ENCODE results near the gene ITPA. TPM values are rescaled to one million over a fixed set of nuclear protein-coding genes. Genes with fewer than 3 reads are reported as not detected.
A peak's percentile ranks its signal among the peaks of the same experiment; 100 is the strongest.

The ITPA gene
- total RNA-seq, 2 donors from 2014 or later = 35.2 to 67.6 TPM

- no peak overlapping the region for H3K9ac ChIP-seq (ENCODE audit: low read depth in 2 of 2, low read length in 2 of 2)
Observed at GRCh38 chr20:3199976-3200755, 9.1 kb upstream of the ITPA start.

GRCh38 chr20:3202965-3203314 lies 6.4 kb upstream of the ITPA start:
- H3K4me1 ChIP-seq = peaks cover 5% of the 10 kb centered on the region
- intact Hi-C loops (cut with DNase I) = no loop called here

More at GRCh38 chr20:3199976-3200755, 9.1 kb upstream of the ITPA start:
- H3K27ac ChIP-seq = no peak overlapping the region
- no peak overlapping the region for H3K4me3 ChIP-seq
- H3K4me1 ChIP-seq = peaks cover 5% of the 10 kb centered on the region
- no peak for TF ChIP-seq CTCF (IDR thresholded peaks at IDR 0.05)
- intact Hi-C loops (cut with DNase I) = no loop called here
- no peaks in the 10 kb centered on the region for H3K27me3 ChIP-seq
- DNase-seq = no peak
- peaks cover 5% of the 10 kb centered on the region for H3K36me3 ChIP-seq
- H3K9me3 ChIP-seq = no peaks in the 10 kb centered on the region

GRCh38 chr20:3203315-3204123 lies 5.8 kb upstream of the ITPA start:
- intact Hi-C loops (cut with DNase I) = no loop called here
- peaks cover 5% of the 10 kb centered on the region for H3K36me3 ChIP-seq
- H3K4me1 ChIP-seq = peaks cover 5% of the 10 kb centered on the region
- H3K9ac ChIP-seq (ENCODE audit: low read depth in 2 of 2, low read length in 2 of 2) = peak overlapping the region; percentile 91 to 98
- H3K27me3 ChIP-seq = no peaks in the 10 kb centered on the region
- no peaks in the 10 kb centered on the region for H3K9me3 ChIP-seq
- peak overlapping the region; percentile 73 for H3K27ac ChIP-seq
- DNase-seq = peak; percentile 50
- no peak for TF ChIP-seq CTCF (IDR thresholded peaks at IDR 0.05)
- H3K4me3 ChIP-seq = peak overlapping the region; percentile 75

More at GRCh38 chr20:3202965-3203314, 6.4 kb upstream of the ITPA start:
- DNase-seq = no peak
- Histone ChIP-seq H3K27me3 (no peaks in the 10 kb centered on the region), H3K27ac (peak overlapping the region; percentile 73), H3K9me3 (no peaks in the 10 kb centered on the region), H3K9ac (ENCODE audit: low read depth in 2 of 2, low read length in 2 of 2) (peak overlapping the region; percentile 91 to 98), H3K36me3 (peaks cover 5% of the 10 kb centered on the region), H3K4me3 (peak overlapping the region; percentile 75)
- TF ChIP-seq CTCF (IDR thresholded peaks at IDR 0.05) = no peak

GRCh38 chr20:3204124-3204794 lies 5.0 kb upstream of the ITPA start, which contains the start of gene DDRGK1:
TSS of gene DDRGK1 (minus strand) at chr20:3204682. CDS start at chr20:3204627, 55 bp downstream.
- Histone ChIP-seq H3K27me3 (no peaks in the 10 kb centered on the region), H3K4me3 (peak within 1 kb of the TSS; percentile 75), H3K9me3 (no peaks in the 10 kb centered on the region), H3K36me3 (peaks cover 3% of the 10 kb centered on the region), H3K27ac (peak within 1 kb of the TSS; percentile 73), H3K4me1 (peaks cover 5% of the 10 kb centered on the region), H3K9ac (ENCODE audit: low read depth in 2 of 2, low read length in 2 of 2) (peak within 1 kb of the TSS; percentile 91 to 98)
- intact Hi-C loops (cut with DNase I) = no loop called here
- no peak for TF ChIP-seq CTCF (IDR thresholded peaks at IDR 0.05)
- peak; percentile 95 for DNase-seq

GRCh38 chr20:3208786-3209256 lies 477 bp upstream of the ITPA start:
- DNase-seq = peak; percentile 34
- no peak for TF ChIP-seq CTCF (IDR thresholded peaks at IDR 0.05)
- Histone ChIP-seq H3K9ac (ENCODE audit: low read depth in 2 of 2, low read length in 2 of 2) (peak overlapping the region; percentile 88 to 95), H3K9me3 (no peaks in the 10 kb centered on the region), H3K27ac (peak overlapping the region; percentile 82), H3K27me3 (no peaks in the 10 kb centered on the region), H3K36me3 (peaks cover 7% of the 10 kb centered on the region), H3K4me1 (no peaks in the 10 kb centered on the region), H3K4me3 (peak overlapping the region; percentile 95)
- intact Hi-C loops (cut with DNase I) = loop anchor here (5.0 kb wide), 1 partner anchor 47 kb away; no protein-coding TSS in a partner anchor

Measured in colonic mucosa (tissue), 4 donors.